Adrenal gland (tissue), 12 donors: ENCODE measurements around the gene PEAR1. TPM values are rescaled to one million over a fixed set of nuclear protein-coding genes. Genes with fewer than 3 reads are reported as not detected.

ENCODE experiments used
- DNase-seq, 7 donors: peaks; one replicate each; pipeline ENCODE4 v3.0.0-alpha.2; 2019 to 2020
- H3K27ac ChIP-seq, 5 donors: fragments of 200-600 bp; sonication (generic) in 4 of 5; 1 replicate in 3 of 5; 2 replicates in 2 of 5; pipeline versions ENCODE4 v1.5.1 to v1.8.0; 2016 to 2020; ENCODE audit warnings: mild to moderate bottlenecking in 1 of 5
- H3K27me3 ChIP-seq: fragments of 200-600 bp; 2 replicates; pipeline ENCODE4 v1.8.0; 2021
- H3K36me3 ChIP-seq, 2 donors: fragments of 200-600 bp; replicated peaks in 1 of 2; 1 replicate in 1 of 2; 2 replicates in 1 of 2; pipeline versions ENCODE4 v1.5.1 to v1.8.0; 2018 to 2022
- H3K4me1 ChIP-seq, 2 donors: fragments of 200-600 bp; replicated peaks in 1 of 2; 1 replicate in 1 of 2; 2 replicates in 1 of 2; pipeline versions ENCODE4 v1.5.1 to v1.8.0; 2018 to 2021
- H3K4me3 ChIP-seq, 4 donors: fragments of 200-600 bp; sonication (generic) in 3 of 4; one replicate each; pipeline ENCODE4 v1.5.1; 2016 to 2018
- H3K9me3 ChIP-seq, 3 donors: fragments of 200-600 bp; sonication (generic) in 1 of 3; replicated peaks in 1 of 3; 1 replicate in 2 of 3; 2 replicates in 1 of 3; pipeline versions ENCODE4 v1.5.1 to v1.8.0; 2016 to 2021
- CTCF ChIP-seq, 6 experiments: fragments of 450-650 bp in 4 of 6; fragments of 200-600 bp in 2 of 6; sonication (generic) in 1 of 6; IDR thresholded peaks; 1 replicate in 5 of 6; 2 replicates in 1 of 6; pipeline versions ENCODE4 v1.5.1 to v1.8.0; 2016 to 2021; ENCODE audit warnings: antibody characterized with exemption in 6 of 6, mild to moderate bottlenecking in 2 of 6, moderate library complexity in 1 of 6
- POLR2A ChIP-seq, 2 donors: fragments of 450-650 bp; IDR thresholded peaks; one replicate each; pipeline ENCODE4 v1.6.1; 2017; ENCODE audit warnings: antibody characterized with exemption in 2 of 2, mild to moderate bottlenecking in 2 of 2, moderate library complexity in 1 of 2
- WGBS, 4 donors: extraction: QIAGEN DNeasy Blood & Tissue Kit in 2 of 4; methylation state at CpG; one replicate each; pipeline versions ENCODE4 v1.1.5 to v1.1.7; 2013 to 2017; 5-methylcytosine and 5-hydroxymethylcytosine counted together
- intact Hi-C, 2 donors: fragments of 100-400 bp; cut with DNase I; formaldehyde crosslinking; loops; one replicate each; pipeline versions ENCODE4 v1.14.1 to v1.15.0; 2022 to 2023
- polyA plus RNA-seq, 3 donors: library from polyadenylated mRNA; stranded (reverse); fragments of 200-250 nt in 2 of 3; fragments of 350-450 nt in 1 of 3; fragmentation: Illumina TruSeq in 1 of 3; extraction: RNeasy Lipid Tissue Mini Kit (QIAGEN cat#74804) in 1 of 3; gene quantifications; one replicate each; pipeline ENCODE4 v1.2.3, GENCODE V29; 2013 to 2014
- total RNA-seq, 9 donors: library from RNA; depleted of rRNA in 4 of 9; stranded (reverse); fragments of >200 nt in 4 of 9; fragments of 120-200 nt in 1 of 9; fragmentation: NEBNext Ultra II Directional in 1 of 9; extraction: Animal tissue kit (Norgen Biotek cat#: 25700) in 1 of 9; gene quantifications; one replicate each; pipeline versions ENCODE4 v1.1.0 to v1.2.4, GENCODE V29; 2013 to 2023
- donor health status: healthy with polysubstance abuse.
- donor health status: Bipolar disorder and iron deficiency.
- donor health status: DM: yes; HTN: yes; CAD: no.
- donor health status: DM: no; HTN: no; CAD: no.
- donor health status: DM: no; HTN: no; CAD: no.
- donor health status: DM: yes; HTN: yes; CAD: no.

The PEAR1 gene
- total and polyA plus RNA-seq, 12 donors, result 4.2 to 31.1 (median 10.4) TPM

GRCh38 chr1:156908541-156908940 is 15.0 kb downstream of the PEAR1 start:
- H3K36me3 ChIP-seq, result no peaks in the 10 kb centered on the region

GRCh38 chr1:156908955-156909354 is 15.4 kb downstream of the PEAR1 start:
- no peak for TF ChIP-seq CTCF (IDR thresholded peaks at IDR 0.05)
- Histone ChIP-seq H3K27me3 (no peaks in the 10 kb centered on the region), H3K9me3 (no peaks in the 10 kb centered on the region), H3K36me3 (no peaks in the 10 kb centered on the region), H3K4me1 (peaks cover 0 to 3% of the 10 kb centered on the region in 2 donors), H3K27ac (peak overlapping the region in 1 of 5 donors; percentile 16), H3K4me3 (no peak overlapping the region)
- DNase-seq, result no peak
- 62 to 72% (median 68%) methylated on average over 10 of the region's 10 CpGs for WGBS, 4 donors
- intact Hi-C loops, result no loop called here

More at GRCh38 chr1:156908541-156908940, 15.0 kb downstream of the PEAR1 start:
- Histone ChIP-seq H3K4me3 (no peak overlapping the region), H3K27me3 (no peaks in the 10 kb centered on the region), H3K4me1 (peaks cover 0 to 7% of the 10 kb centered on the region in 2 donors), H3K9me3 (no peaks in the 10 kb centered on the region), H3K27ac (peak overlapping the region in 1 of 5 donors; percentile 16)
- 61 to 70% (median 62%) methylated on average over 11 to 29 of the region's 29 CpGs; no CpG with 5 or more reads in 1 of the 4 donors for WGBS, 4 donors
- intact Hi-C loops, result no loop called here
- DNase-seq, result no peak
- TF ChIP-seq CTCF (IDR thresholded peaks at IDR 0.05) (no peak), POLR2A (IDR thresholded peaks at IDR 0.05) (no peak)

GRCh38 chr1:156909671-156910070 is 16.2 kb downstream of the PEAR1 start:
- DNase-seq, result no peak
- TF ChIP-seq POLR2A (IDR thresholded peaks at IDR 0.05), result no peak
- TF ChIP-seq CTCF (IDR thresholded peaks at IDR 0.05), result no peak
- H3K27me3 ChIP-seq, result no peaks in the 10 kb centered on the region
- no peak overlapping the region for H3K27ac ChIP-seq
- peaks cover 0 to 1% of the 10 kb centered on the region in 2 donors for H3K36me3 ChIP-seq
- intact Hi-C loops, result no loop called here
- WGBS, 4 donors, result 62 to 80% (median 73%) methylated on average over 4 to 5 of the region's 5 CpGs
- H3K4me1 ChIP-seq, result peaks cover 0 to under 1% of the 10 kb centered on the region in 2 donors
- no peaks in the 10 kb centered on the region for H3K9me3 ChIP-seq
- no peak overlapping the region for H3K4me3 ChIP-seq

GRCh38 chr1:156910309-156910782 is 16.8 kb downstream of the PEAR1 start:
- TF ChIP-seq POLR2A (IDR thresholded peaks at IDR 0.05), result no peak
- peak; percentile 47 to 79 (median 62) for TF ChIP-seq CTCF (IDR thresholded peaks at IDR 0.05)

More at GRCh38 chr1:156910309-156910782, 16.8 kb downstream of the PEAR1 start:
- no peaks in the 10 kb centered on the region for H3K9me3 ChIP-seq
- 37 to 45% (median 38%) methylated on average over 9 to 18 of the region's 18 CpGs for WGBS, 4 donors
- H3K27ac ChIP-seq, result peak overlapping the region in 1 of 5 donors; percentile 8
- no peak overlapping the region for H3K4me3 ChIP-seq
- no peaks in the 10 kb centered on the region for H3K27me3 ChIP-seq
- intact Hi-C loops, result no loop called here
- peak in 4 of 7 donors; percentile 44 to 59 (median 54) for DNase-seq
- H3K36me3 ChIP-seq, result peaks cover 0 to 8% of the 10 kb centered on the region in 2 donors
- no peaks in the 10 kb centered on the region for H3K4me1 ChIP-seq
